Measurements from ENCODE around the gene DNAJC6. TPM values are rescaled to one million over a fixed set of nuclear protein-coding genes. Genes with fewer than 3 reads are reported as not detected.

Gene DNAJC6
- total RNA-seq, 6 donors from 2014 or later = 3.5 to 5.9 (median 5.2) TPM

DNA sequence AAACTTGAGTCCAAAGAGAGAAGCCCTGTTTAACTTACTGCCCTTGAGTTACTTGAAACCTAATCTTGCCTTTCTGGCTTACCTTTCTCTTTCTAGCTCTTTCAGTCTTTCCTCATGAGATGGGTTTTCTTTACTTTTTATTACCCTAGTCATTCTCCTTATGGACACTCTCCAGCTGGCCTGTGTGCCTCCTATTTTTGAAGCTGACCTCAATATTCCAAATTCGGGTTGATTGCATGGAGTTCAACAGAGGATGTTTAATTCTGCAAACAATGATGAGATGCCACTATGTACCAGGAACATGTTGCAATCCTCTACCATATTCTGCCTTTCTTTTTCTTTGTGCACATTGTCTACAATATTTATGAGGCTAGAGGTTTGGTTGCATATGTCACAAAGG is 20.7 kb downstream of the DNAJC6 start:
- no peak overlapping the region for H3K27ac ChIP-seq
- H3K27me3 ChIP-seq = no peaks in the 10 kb centered on the region
- DNase-seq (no peak), ATAC-seq (ENCODE audit: low FRiP score in 2 of 2) (no peak)
- H3K36me3 ChIP-seq = no peaks in the 10 kb centered on the region
- TF ChIP-seq CTCF (IDR thresholded peaks at IDR 0.05) (no peak), POLR2A (IDR thresholded peaks at IDR 0.05) (no peak), EP300 (IDR thresholded peaks at IDR 0.05) (no peak), POLR2AphosphoS5 (IDR thresholded peaks at IDR 0.05) (no peak)
- no peaks in the 10 kb centered on the region for H3K9me3 ChIP-seq
- no peak overlapping the region for H3K4me3 ChIP-seq
- no peaks in the 10 kb centered on the region for H3K4me1 ChIP-seq
- WGBS, 2 donors = 85 to 91% methylated on average over 1 of the region's 1 CpG

DNA sequence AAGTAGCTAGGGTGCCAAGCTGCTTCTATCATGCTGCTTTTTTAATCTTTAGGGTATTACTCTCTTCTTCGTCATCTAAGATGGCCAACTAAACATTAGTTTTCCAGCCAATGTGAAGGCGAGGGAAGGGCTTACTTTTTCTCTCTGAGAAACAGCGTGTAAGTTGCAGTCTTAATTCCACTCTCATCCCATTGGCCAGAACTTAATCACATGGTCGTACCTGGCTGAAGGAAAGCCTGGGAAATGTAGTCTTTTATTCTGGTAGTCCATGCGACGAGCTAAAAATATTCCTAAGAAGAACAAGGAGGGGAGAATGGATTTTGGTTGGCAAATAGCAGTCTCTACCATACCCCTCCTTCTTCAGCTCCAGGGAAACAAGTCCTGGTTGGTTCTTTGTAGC is 21.5 kb downstream of the DNAJC6 start:
- no peak overlapping the region for H3K27ac ChIP-seq
- WGBS, 2 donors = 76 to 86% methylated on average over 6 of the region's 6 CpGs
- no peak for TF ChIP-seq POLR2A (IDR thresholded peaks at IDR 0.05)
- TF ChIP-seq EP300 (IDR thresholded peaks at IDR 0.05) = no peak
- no peak for TF ChIP-seq POLR2AphosphoS5 (IDR thresholded peaks at IDR 0.05)
- no peak for TF ChIP-seq CTCF (IDR thresholded peaks at IDR 0.05)

DNA sequence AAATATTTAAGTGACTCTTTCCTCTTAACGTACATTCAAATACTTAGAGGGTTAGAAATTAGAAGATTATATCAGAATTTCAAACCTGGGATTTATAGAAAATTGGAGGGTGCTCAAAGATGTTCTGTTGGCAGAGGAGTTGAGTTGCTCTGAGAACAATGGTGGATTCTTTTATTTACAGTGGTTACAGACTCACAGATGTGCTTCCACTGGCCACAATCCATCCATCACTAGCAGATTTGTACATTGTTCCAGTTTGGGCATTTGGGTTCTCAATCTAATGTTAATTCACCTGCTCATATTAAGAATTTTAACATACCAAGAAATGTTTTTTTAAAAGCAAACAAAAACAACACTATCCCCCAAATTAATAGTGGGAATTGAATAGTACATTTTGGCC is 23.5 kb downstream of the DNAJC6 start:
- Histone ChIP-seq H3K27me3 (no peaks in the 10 kb centered on the region), H3K4me1 (no peaks in the 10 kb centered on the region), H3K27ac (no peak overlapping the region), H3K4me3 (no peak overlapping the region), H3K9me3 (no peaks in the 10 kb centered on the region), H3K36me3 (no peaks in the 10 kb centered on the region)
- DNase-seq (no peak), ATAC-seq (ENCODE audit: low FRiP score in 2 of 2) (no peak)
- 75 to 87% methylated on average over 1 of the region's 1 CpG for whole genome bisulfite sequencing, 2 donors
- TF ChIP-seq POLR2A (IDR thresholded peaks at IDR 0.05) (no peak), POLR2AphosphoS5 (IDR thresholded peaks at IDR 0.05) (no peak), EP300 (IDR thresholded peaks at IDR 0.05) (no peak), CTCF (IDR thresholded peaks at IDR 0.05) (no peak)

More for the DNA sequence above, 21.5 kb downstream of the DNAJC6 start:
- Histone ChIP-seq H3K4me3 (no peak overlapping the region), H3K27me3 (no peaks in the 10 kb centered on the region), H3K36me3 (no peaks in the 10 kb centered on the region), H3K4me1 (no peaks in the 10 kb centered on the region), H3K9me3 (no peaks in the 10 kb centered on the region)
- no peak for ATAC-seq (ENCODE audit: low FRiP score in 2 of 2)
- DNase-seq = no peak

DNA sequence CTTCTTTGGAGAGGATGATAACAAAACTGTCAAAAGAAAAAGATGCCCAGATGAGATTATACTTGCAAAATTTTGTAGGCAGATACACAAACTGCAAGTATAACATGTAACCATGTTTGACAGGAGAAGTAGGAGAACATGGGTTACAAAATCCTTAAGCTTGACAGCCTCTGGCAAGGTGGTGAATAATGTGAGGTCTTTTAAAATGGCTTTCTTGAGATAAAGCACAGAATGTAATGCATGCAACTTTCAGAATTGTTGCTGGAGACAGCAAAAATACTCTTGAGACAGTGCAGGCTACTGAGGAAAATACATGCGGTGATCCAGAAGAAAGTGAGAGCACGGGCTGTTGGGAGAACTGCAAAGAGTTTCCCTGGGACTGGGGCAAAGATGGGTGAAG is 24.7 kb downstream of the DNAJC6 start:
- 93 to 97% methylated on average over 2 of the region's 2 CpGs for WGBS, 2 donors
- no peaks in the 10 kb centered on the region for H3K27me3 ChIP-seq
- no peaks in the 10 kb centered on the region for H3K9me3 ChIP-seq
- no peaks in the 10 kb centered on the region for H3K36me3 ChIP-seq
- no peak for DNase-seq
- TF ChIP-seq POLR2AphosphoS5 (IDR thresholded peaks at IDR 0.05) (no peak), POLR2A (IDR thresholded peaks at IDR 0.05) (no peak), CTCF (IDR thresholded peaks at IDR 0.05) (no peak), EP300 (IDR thresholded peaks at IDR 0.05) (no peak)
- H3K4me1 ChIP-seq = no peaks in the 10 kb centered on the region
- H3K27ac ChIP-seq = no peak overlapping the region
- no peak for ATAC-seq (ENCODE audit: low FRiP score in 2 of 2)
- no peak overlapping the region for H3K4me3 ChIP-seq

DNA sequence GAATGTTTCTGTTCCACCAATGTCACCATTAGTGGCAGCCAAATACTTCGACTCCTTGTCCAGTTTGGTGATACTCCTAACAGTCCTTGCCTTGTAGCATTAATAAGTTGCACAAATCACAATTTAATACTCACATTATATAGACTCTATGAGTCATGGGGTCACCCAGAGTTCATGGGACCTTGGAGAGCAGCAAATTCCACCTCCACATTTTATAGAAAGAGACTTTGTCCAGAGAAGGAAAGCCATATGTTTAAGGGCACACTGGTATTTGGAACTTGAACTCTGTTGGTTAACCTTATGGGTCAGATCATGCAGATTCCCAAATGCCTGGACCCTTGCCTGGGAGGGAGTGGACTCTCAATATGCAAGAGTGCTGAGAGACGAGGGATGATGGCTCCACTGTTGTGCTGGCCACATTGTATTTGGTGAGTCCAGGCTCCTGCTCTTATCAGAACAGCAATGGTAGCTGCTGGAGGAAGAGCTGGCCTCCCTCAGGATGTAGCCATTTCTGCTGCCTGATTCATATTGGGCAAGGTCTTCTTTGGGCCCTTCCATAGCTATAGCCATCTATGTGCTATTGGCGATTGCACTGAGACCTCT is 30.6 kb downstream of the DNAJC6 start:
- 89 to 90% methylated on average over 3 of the region's 3 CpGs for WGBS, 2 donors
- Histone ChIP-seq H3K27ac (no peak overlapping the region), H3K4me3 (no peak overlapping the region), H3K36me3 (no peaks in the 10 kb centered on the region), H3K9me3 (no peaks in the 10 kb centered on the region), H3K4me1 (no peaks in the 10 kb centered on the region), H3K27me3 (no peaks in the 10 kb centered on the region)
- DNase-seq (no peak), ATAC-seq (ENCODE audit: low FRiP score in 2 of 2) (no peak)
- TF ChIP-seq POLR2AphosphoS5 (IDR thresholded peaks at IDR 0.05) = no peak
- TF ChIP-seq EP300 (IDR thresholded peaks at IDR 0.05) = no peak
- TF ChIP-seq POLR2A (IDR thresholded peaks at IDR 0.05) = no peak
- TF ChIP-seq CTCF (IDR thresholded peaks at IDR 0.05) = no peak
